H9 (cell line): Measurements from ENCODE around the gene MBTPS2. TPM values are rescaled to one million over a fixed set of nuclear protein-coding genes. Genes with fewer than 3 reads are reported as not detected.

Experiments used
- DNase-seq: peaks from one replicate; pipeline ENCODE4 v3.0.0-alpha.2; 2017
- H2AFZ ChIP-seq: one replicate; pipeline ENCODE4 v1.6.1; 2013; ENCODE audit warnings: mild to moderate bottlenecking, low read length, control low read depth, moderate library complexity
- H2AK5ac ChIP-seq: 2 replicates; pipeline ENCODE4 v1.6.1; 2013; ENCODE audit warnings: low read length, control low read depth, mixed read lengths; ENCODE audit not compliant: insufficient read length
- H2BK120ac ChIP-seq: one replicate; pipeline ENCODE4 v1.6.1; 2013; ENCODE audit warnings: low read depth, mild to moderate bottlenecking, low read length, control low read depth, inconsistent platforms; ENCODE audit not compliant: poor library complexity, severe bottlenecking
- H2BK12ac ChIP-seq: 2 replicates; pipeline ENCODE4 v1.6.1; 2013; ENCODE audit warnings: low read length, control low read depth, mixed read lengths, low read depth; ENCODE audit not compliant: insufficient read length
- H2BK15ac ChIP-seq: 2 replicates; pipeline ENCODE4 v1.6.1; 2013; ENCODE audit warnings: low read depth, low read length, control low read depth
- H2BK20ac ChIP-seq: one replicate; pipeline ENCODE4 v1.6.1; 2013; ENCODE audit warnings: low read depth, mild to moderate bottlenecking, low read length, control low read depth, inconsistent platforms; ENCODE audit not compliant: poor library complexity, severe bottlenecking
- H2BK5ac ChIP-seq: 2 replicates; pipeline ENCODE4 v1.6.1; 2013; ENCODE audit warnings: low read length, control low read depth, mixed read lengths; ENCODE audit not compliant: insufficient read length
- H3K14ac ChIP-seq: 2 replicates; pipeline ENCODE4 v1.6.1; 2013; ENCODE audit warnings: low read length, control low read depth; ENCODE audit not compliant: insufficient read depth
- H3K18ac ChIP-seq: 2 replicates; pipeline ENCODE4 v1.6.1; 2013; ENCODE audit warnings: low read depth, mild to moderate bottlenecking, mixed read lengths, low read length, control low read depth; ENCODE audit not compliant: insufficient read length
- H3K23ac ChIP-seq: 2 replicates; pipeline ENCODE4 v1.6.1; 2013; ENCODE audit warnings: low read length, control low read depth, mixed read lengths, low read depth; ENCODE audit not compliant: insufficient read length
- H3K23me2 ChIP-seq: 2 replicates; pipeline ENCODE4 v1.6.1; 2013; ENCODE audit warnings: low read depth, mild to moderate bottlenecking, mixed read lengths, low read length, control low read depth; ENCODE audit not compliant: insufficient read length, poor library complexity, severe bottlenecking
- H3K27ac ChIP-seq: 2 replicates; pipeline ENCODE4 v1.5.1; 2013; ENCODE audit warnings: low read length, control low read depth, mixed read lengths, low read depth; ENCODE audit not compliant: insufficient read length
- H3K27me3 ChIP-seq: 2 replicates; pipeline ENCODE4 v1.6.1; 2013; ENCODE audit warnings: low read length, control low read depth, inconsistent platforms; ENCODE audit not compliant: insufficient read depth
- H3K4ac ChIP-seq: 2 replicates; pipeline ENCODE4 v1.6.1; 2013; ENCODE audit warnings: low read depth, mild to moderate bottlenecking, control low read depth, inconsistent platforms, low read length, moderate library complexity
- H3K4me1 ChIP-seq: 2 replicates; pipeline ENCODE4 v1.6.1; 2013; ENCODE audit warnings: low read length, control low read depth, inconsistent platforms; ENCODE audit not compliant: insufficient read depth
- H3K4me2 ChIP-seq: 2 replicates; pipeline ENCODE4 v1.6.1; 2013; ENCODE audit warnings: low read length, control low read depth, mixed read lengths; ENCODE audit not compliant: insufficient read length, insufficient read depth
- H3K56ac ChIP-seq: 2 replicates; pipeline ENCODE4 v1.6.1; 2013; ENCODE audit warnings: low read depth, mild to moderate bottlenecking, mixed read lengths, low read length, control low read depth; ENCODE audit not compliant: insufficient read length
- H3K79me1 ChIP-seq: 2 replicates; pipeline ENCODE4 v1.6.1; 2013; ENCODE audit warnings: low read depth, mild to moderate bottlenecking, moderate library complexity, low read length, control low read depth, inconsistent platforms; ENCODE audit not compliant: insufficient read depth, poor library complexity, severe bottlenecking
- H3K79me2 ChIP-seq: 2 replicates; pipeline ENCODE4 v1.6.1; 2013; ENCODE audit warnings: low read length, control low read depth, inconsistent platforms; ENCODE audit not compliant: insufficient read depth
- H3K9ac ChIP-seq: 2 replicates; pipeline ENCODE4 v1.6.1; 2013; ENCODE audit warnings: low read length, control low read depth, mixed read lengths; ENCODE audit not compliant: insufficient read length; ENCODE audit errors: extremely low read depth
- H3K9me3 ChIP-seq: one replicate; pipeline ENCODE4 v1.6.1; 2013; ENCODE audit warnings: low read depth, low read length, inconsistent platforms; ENCODE audit not compliant: control insufficient read depth
- H3T11ph ChIP-seq: one replicate; pipeline ENCODE4 v1.6.1; 2013; ENCODE audit warnings: mild to moderate bottlenecking, low read length, control low read depth, inconsistent platforms
- H4K20me1 ChIP-seq: one replicate; pipeline ENCODE4 v1.6.1; 2013; ENCODE audit not compliant: control insufficient read depth, insufficient read length, insufficient read depth
- H4K5ac ChIP-seq: 2 replicates; pipeline ENCODE4 v1.6.1; 2013; ENCODE audit warnings: low read depth, mild to moderate bottlenecking, mixed read lengths, low read length, control low read depth; ENCODE audit not compliant: insufficient read length
- H4K8ac ChIP-seq: replicated peaks from 2 replicates; pipeline ENCODE4 v1.6.1; 2013; ENCODE audit warnings: low read length, control low read depth, mixed read lengths, low read depth; ENCODE audit not compliant: insufficient read length
- H4K91ac ChIP-seq: 2 replicates; pipeline ENCODE4 v1.6.1; 2013; ENCODE audit warnings: low read depth, mild to moderate bottlenecking, moderate library complexity, mixed read lengths, low read length, control low read depth; ENCODE audit not compliant: insufficient read length
- H3K27ac Mint-ChIP-seq, 3 experiments: 2 replicates in 2 of 3; 3 replicates in 1 of 3; pipeline ENCODE4 v1.8.0; 2020 to 2021; ENCODE audit warnings: mixed read lengths in 3 of 3, mild to moderate bottlenecking in 1 of 3, moderate library complexity in 1 of 3
- H3K27me3 Mint-ChIP-seq: 2 replicates; pipeline ENCODE4 v1.8.0; 2021; ENCODE audit warnings: low read depth, mild to moderate bottlenecking, moderate library complexity, mixed read lengths
- H3K36me3 Mint-ChIP-seq, 3 experiments: 2 replicates in 2 of 3; 3 replicates in 1 of 3; pipeline ENCODE4 v1.8.0; 2020 to 2021; ENCODE audit warnings: low read depth in 3 of 3, mixed read lengths in 3 of 3; ENCODE audit not compliant: insufficient read depth in 1 of 3
- H3K4me1 Mint-ChIP-seq, 2 experiments: 2 replicates each; pipeline ENCODE4 v1.8.0; 2020; ENCODE audit warnings: mixed read lengths in 2 of 2
- H3K4me3 Mint-ChIP-seq, 2 experiments: 2 replicates in 1 of 2; 3 replicates in 1 of 2; pipeline ENCODE4 v1.8.0; 2020 to 2021; ENCODE audit warnings: mild to moderate bottlenecking in 2 of 2, mixed read lengths in 2 of 2, moderate library complexity in 1 of 2
- H3K9me3 Mint-ChIP-seq, 2 experiments: 2 replicates in 1 of 2; 3 replicates in 1 of 2; pipeline ENCODE4 v1.8.0; 2020; ENCODE audit warnings: mild to moderate bottlenecking in 2 of 2, mixed read lengths in 2 of 2, moderate library complexity in 1 of 2
- WGBS: extraction: QIAGEN DNeasy Blood & Tissue Kit; methylation state at CpG from one replicate; pipeline ENCODE4 v1.1.7; 2013; ENCODE audit warnings: missing lambda C conversion rate, low lambda C conversion rate, mixed read lengths; ENCODE audit not compliant: insufficient read length; ENCODE audit errors: extremely low coverage; 5-methylcytosine and 5-hydroxymethylcytosine counted together
- total RNA-seq: library from RNA; stranded (reverse); gene quantifications from 2 replicates; pipeline ENCODE4 v1.2.1, GENCODE V29; 2021
- TF ChIP-seq, protein P1 (sequence below): fragments of 200-600 bp; sonication (generic); conservative IDR thresholded peaks from 3 replicates; pipeline ENCODE4 v1.8.0; 2021; ENCODE audit warnings: antibody characterized with exemption, mild to moderate bottlenecking

Gene MBTPS2
- total RNA-seq, 1 experiment from 2014 or later = 6.8 TPM

- no peaks in the 10 kb centered on the region for H3K79me1 ChIP-seq
- no peak overlapping the region for H4K91ac ChIP-seq
- no peaks in the 10 kb centered on the region for H3K79me2 ChIP-seq
- H3K4me3 Mint-ChIP-seq = no peak overlapping the region
- no peak overlapping the region for H2BK5ac ChIP-seq
- DNase-seq = peak; percentile 24
- H2BK120ac ChIP-seq = no peak overlapping the region
- no peaks in the 10 kb centered on the region for H4K20me1 ChIP-seq
- TF ChIP-seq, protein P1, sequence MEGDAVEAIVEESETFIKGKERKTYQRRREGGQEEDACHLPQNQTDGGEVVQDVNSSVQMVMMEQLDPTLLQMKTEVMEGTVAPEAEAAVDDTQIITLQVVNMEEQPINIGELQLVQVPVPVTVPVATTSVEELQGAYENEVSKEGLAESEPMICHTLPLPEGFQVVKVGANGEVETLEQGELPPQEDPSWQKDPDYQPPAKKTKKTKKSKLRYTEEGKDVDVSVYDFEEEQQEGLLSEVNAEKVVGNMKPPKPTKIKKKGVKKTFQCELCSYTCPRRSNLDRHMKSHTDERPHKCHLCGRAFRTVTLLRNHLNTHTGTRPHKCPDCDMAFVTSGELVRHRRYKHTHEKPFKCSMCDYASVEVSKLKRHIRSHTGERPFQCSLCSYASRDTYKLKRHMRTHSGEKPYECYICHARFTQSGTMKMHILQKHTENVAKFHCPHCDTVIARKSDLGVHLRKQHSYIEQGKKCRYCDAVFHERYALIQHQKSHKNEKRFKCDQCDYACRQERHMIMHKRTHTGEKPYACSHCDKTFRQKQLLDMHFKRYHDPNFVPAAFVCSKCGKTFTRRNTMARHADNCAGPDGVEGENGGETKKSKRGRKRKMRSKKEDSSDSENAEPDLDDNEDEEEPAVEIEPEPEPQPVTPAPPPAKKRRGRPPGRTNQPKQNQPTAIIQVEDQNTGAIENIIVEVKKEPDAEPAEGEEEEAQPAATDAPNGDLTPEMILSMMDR = no peak
- no peak overlapping the region for H4K5ac ChIP-seq
- no peaks in the 10 kb centered on the region for H3K23me2 ChIP-seq
- H3K27ac ChIP-seq = peak overlapping the region; percentile 76
- no peak overlapping the region for H3K9ac ChIP-seq
- H2AFZ ChIP-seq = peak overlapping the region; percentile 4
- H3K9me3 ChIP-seq = no peaks in the 10 kb centered on the region
- H3K14ac ChIP-seq = no peak overlapping the region
- WGBS = no CpG with 5 or more reads among the region's 2 CpGs
- H3K27ac Mint-ChIP-seq = peak overlapping the region; percentile 55 to 91 (median 82); a peak in 6 of 7 replicates
- H3T11ph ChIP-seq = no peak overlapping the region
- H3K4me1 ChIP-seq = peaks cover 4% of the 10 kb centered on the region; the same call in 1 of the 2 replicates
- peak overlapping the region; percentile 79 for H3K18ac ChIP-seq
- no peak overlapping the region for H3K56ac ChIP-seq
- H3K23ac ChIP-seq = no peak overlapping the region
- H3K4me2 ChIP-seq = no peak overlapping the region
- H3K9me3 Mint-ChIP-seq = peaks cover 3 to 33% of the 10 kb centered on the region in 2 experiments
- no peaks in the 10 kb centered on the region for H3K27me3 ChIP-seq
- H3K4me1 Mint-ChIP-seq = peaks cover 28 to 36% of the 10 kb centered on the region in 2 experiments
- H3K36me3 Mint-ChIP-seq = peaks cover 4 to 11% (median 5%) of the 10 kb centered on the region in 3 experiments; a peak in 3 of 7 replicates
- H2BK20ac ChIP-seq = no peak overlapping the region
- no peaks in the 10 kb centered on the region for H3K27me3 Mint-ChIP-seq
- H2AK5ac ChIP-seq = no peak overlapping the region
- no peak overlapping the region for H3K4ac ChIP-seq
- H4K8ac ChIP-seq = no peak overlapping the region
- no peak overlapping the region for H2BK12ac ChIP-seq
- H2BK15ac ChIP-seq = no peak overlapping the region
Observed at GRCh38 chrX:21905313-21905712, 65.9 kb downstream of the MBTPS2 start.
